ENCODE results near the gene RTL9.
"Not testable (repeated sequence)": the region's sequence is repeated elsewhere in the genome, so short reads cannot be mapped to it uniquely, and the experiment has no call there.

Gene RTL9

GRCh38 chrX:110358548-110358947, at the start of gene RTL9:
TSS of gene RTL9 (plus strand) at chrX:110358848. CDS start at chrX:110450618, 91,770 bp downstream.
- no peak for DNase-seq

GRCh38 chrX:110310000-110310790, 48.5 kb upstream of the RTL9 start:
- no peak for DNase-seq

- peak; percentile 7 for DNase-seq
Observed at GRCh38 chrX:110310896-110311295, 47.8 kb upstream of the RTL9 start.

- DNase-seq: no peak
Observed at GRCh38 chrX:110311437-110312230, 47.0 kb upstream of the RTL9 start.

- no peak for DNase-seq
Observed at GRCh38 chrX:110315551-110315950, 43.1 kb upstream of the RTL9 start.

GRCh38 chrX:110316351-110317060, 42.1 kb upstream of the RTL9 start:
- no peak for DNase-seq

DNA sequence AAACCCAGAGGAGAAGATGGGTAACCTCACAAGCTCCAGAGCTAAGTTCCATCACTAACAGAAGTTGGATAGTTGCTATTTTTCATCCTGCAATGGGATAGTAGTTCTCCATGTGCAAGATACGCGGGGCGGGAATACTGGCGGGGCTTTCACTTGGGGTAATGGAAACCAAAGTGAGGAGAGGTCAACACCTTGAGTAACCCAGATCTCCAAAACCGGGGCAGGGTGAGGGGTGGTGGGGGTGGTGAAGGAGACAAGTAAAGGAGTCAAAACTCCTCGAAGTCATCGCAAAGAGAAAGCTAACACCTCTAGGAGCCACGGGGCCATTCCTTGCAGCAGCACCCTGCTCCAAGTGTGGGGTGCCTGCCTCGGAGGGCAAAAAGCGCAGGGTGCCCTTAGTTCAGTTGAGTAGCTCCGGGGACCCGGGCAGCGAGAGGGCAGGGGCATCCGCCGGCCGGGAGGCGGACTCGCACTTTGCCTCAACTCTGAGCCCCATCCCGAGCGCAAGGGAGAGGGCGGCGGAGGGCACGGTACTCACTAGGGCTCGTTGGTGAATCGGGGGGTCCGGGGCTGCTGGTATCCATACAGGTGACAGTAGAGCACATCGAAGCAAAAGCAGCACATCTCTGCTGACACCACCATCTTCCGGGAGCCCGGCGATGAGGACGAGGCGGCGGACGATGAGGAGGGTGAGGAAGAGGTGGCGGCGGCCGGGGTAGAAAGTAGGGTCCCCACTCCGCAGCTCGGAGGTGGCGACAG, 41.4 kb upstream of the RTL9 start:
- peak; percentile 11 for DNase-seq

DNA sequence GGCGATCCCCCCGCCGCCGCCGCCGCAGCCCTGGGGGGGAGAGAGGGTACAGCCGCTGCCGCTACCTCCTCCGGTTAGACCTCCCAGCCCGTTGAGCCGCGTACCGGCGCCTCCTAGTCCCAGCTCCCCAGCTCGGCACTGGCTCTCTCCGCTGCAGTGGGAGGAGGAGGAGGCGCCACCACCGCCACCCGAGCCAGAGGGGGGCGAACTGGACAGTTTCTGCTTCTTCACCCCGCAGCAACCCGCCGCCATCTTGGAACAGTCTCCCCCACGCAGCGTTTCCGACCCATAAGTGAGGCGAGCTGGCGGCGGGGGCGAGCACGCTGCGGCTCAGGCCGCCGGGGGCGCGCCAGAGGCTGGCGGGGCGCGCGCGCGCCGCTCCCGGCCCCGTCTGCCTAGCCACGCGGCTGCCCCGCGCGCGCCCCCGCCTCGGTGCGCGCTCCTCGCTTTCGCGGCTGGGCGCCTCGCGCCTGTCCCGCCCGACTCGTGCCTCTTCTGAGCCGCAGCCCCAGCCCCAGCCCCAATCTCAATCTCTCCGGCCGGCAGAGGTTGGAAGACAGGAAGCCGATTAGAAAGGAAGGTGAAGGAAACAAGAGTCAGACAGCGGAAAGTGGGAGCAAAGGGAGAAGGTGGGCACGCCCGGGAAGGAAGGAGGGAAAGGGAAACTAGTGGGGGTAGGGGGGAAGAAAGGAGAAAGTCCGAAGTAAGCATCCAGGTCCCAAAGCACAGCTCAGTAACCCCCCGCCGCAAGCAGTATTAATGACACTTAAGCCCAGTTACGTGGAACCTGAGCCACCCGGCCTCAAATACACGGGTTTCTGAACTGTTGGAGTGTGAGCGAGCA, 40.6 kb upstream of the RTL9 start, which contains the start of gene AMMECR1:
Gene AMMECR1 (minus strand): TSS at position 266 of the 844 bp plus-strand sequence. CDS start 14 bp downstream, at position 252.
- peak; percentile 71 for DNase-seq

DNA sequence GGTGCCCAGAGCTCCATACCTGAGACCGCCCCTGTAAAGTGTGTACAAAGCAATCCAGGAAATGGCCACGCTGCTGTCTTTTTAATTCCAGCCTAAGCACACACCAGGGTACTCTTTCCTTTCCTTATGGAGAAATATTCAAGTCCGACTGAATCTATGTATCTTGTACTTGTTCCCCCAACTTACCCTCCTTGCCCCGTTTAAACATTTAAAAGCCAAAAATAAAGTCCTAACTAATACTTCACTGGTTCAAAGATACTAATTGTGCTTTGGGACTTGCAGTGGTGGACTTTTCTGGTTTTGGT, 40.0 kb upstream of the RTL9 start:
- no peak for DNase-seq

DNA sequence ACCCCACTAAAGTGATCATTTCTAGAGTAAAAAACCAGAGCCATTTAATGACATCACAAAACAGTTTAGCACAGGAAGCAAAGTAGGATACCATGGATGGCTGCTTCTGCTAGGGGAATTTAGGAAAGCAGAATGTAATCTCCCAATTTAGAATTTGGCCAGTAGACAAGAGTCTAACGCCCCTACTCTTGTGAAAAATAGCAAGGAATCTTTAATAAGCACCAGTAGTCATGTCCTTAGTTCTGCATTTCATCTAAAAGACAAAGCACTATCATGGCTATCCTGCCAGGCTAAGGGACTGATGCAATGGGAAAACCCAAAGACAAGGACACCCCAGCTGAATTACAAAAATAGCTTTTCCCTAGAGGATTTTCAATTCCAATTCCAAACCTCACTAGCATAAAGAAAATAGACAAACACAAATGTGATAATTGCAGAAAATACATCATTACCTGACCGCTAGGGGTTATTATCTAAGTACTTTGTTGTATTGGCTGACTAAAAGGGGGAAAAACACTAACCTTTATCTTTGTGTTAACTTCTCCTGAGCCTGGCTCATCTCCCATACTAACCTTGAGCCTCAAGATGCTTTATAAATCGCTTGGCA, 38.2 kb upstream of the RTL9 start:
- DNase-seq: no peak

GRCh38 chrX:110321081-110321480, 37.6 kb upstream of the RTL9 start:
- DNase-seq: no peak

DNA sequence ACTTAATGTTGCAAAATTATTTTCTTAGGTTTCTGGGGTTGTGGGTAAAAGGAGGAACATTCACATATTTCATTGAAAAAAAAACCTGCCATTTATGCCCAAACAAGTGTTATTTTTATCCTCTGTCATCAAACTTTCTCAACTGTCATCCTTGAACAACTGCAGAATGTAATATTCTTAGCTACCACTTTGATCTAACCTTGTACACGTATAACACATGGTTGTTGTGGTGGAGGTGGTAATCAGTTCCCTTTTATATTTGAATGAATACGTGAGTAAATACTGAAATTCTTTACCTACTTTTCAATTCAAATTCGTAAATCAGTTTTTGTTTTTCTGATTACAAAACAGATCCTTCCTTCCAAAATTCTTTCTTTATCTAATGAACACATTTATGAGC, 37.0 kb upstream of the RTL9 start:
- DNase-seq: no peak

- no peak for DNase-seq
Observed at GRCh38 chrX:110322603-110323002, 36.0 kb upstream of the RTL9 start.

GRCh38 chrX:110326712-110327111, 31.9 kb upstream of the RTL9 start:
- DNase-seq: no peak

DNA sequence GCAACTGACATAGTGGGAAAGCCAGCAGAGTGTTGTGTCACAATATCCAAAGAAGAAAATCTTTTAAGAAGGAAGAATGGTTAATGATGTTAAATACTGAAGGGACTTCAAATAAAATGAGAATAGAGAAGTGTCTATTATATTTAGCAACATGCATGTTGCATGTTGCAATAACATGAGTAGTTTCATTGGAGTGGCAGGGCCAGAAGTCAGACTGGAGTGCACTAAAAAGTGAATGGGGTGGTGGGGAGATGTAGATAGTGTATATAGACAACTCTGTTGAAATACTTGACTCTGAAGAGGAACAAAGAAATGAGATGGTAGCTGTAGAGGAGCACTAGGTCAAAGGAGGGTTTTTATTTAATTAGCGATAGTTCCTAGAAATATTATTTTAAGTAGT, 31.3 kb upstream of the RTL9 start:
- no peak for DNase-seq

GRCh38 chrX:110328613-110329012, 30.0 kb upstream of the RTL9 start:
- not testable (repeated sequence) for DNase-seq

DNA sequence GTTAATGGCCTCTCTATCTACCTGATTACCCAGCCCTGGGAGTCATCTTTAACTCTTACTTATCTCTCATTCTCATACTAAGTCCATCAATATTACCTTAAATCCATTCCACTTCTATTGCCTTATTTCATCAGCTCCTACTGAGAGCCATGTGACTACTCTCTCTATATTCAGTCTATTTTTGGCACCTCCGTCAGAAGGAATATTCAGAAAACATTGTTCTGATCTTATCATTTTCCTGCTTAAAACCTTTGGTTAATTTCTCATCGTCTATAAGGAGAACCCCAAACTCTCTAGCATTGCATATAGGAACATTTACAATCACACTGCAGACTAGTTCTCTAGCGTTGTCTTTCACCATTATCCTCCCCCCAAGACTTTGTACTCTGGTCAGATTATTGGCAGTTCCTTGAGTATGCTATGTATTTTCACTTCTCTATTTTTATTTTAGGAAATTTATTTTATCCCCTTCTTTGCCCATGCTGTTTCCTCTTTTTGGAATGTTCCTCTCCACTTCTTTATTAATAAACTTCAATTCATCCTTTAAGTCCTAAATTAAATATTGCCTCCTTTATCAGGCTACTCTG, 27.1 kb upstream of the RTL9 start:
- DNase-seq: no peak

DNA sequence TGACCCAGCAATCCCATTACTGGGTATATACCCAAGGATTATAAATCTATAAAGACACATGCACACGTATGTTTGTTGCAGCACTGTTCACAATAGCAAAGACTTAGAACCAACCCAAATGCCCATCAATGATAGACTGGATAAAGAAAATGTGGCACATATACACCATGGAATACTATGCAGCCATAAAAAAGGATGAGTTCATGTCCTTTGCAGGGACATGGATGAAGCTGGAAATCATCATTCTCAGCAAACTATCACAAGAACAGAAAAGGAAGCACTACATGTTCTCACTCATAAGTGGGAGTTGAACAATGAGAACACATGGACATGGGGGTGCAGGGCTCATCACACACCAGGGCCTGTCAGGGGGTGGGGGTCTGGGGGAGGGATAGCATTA, 25.2 kb upstream of the RTL9 start:
- not testable (repeated sequence) for DNase-seq

DNA sequence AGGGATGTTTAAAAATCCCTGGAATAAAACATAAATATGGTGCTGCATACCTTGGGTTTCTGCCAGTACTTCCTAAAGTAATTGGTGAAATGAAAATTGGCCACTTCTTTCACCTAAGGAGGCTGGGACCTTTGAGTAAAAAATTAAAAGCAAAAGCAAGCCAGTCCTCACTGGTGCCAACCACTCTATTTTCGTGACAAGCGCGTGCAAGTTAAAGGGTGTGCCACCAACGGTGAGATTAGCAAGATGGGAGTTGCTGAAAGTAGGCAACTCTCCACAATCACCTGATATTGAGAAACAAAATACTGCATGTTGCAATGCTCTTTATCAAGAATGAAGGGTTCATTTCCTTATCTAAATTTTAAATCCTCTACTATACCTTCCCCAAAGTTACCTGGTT, 19.7 kb upstream of the RTL9 start:
- DNase-seq: no peak

GRCh38 chrX:110341189-110342035, 17.2 kb upstream of the RTL9 start:
- no peak for DNase-seq

All from stimulated activated CD4-positive, alpha-beta T cell treated with anti-CD3 and anti-CD28 coated beads, Interleukin-12 subunit alpha, Interleukin-12 subunit beta, amount 100 ng/mL, for 4 hours (primary cell).